ENCODE measurements around the gene BEST2.
A peak's percentile ranks its signal among the peaks of the same experiment; 100 is the strongest.
"Not testable (repeated sequence)": the region's sequence is repeated elsewhere in the genome, so short reads cannot be mapped to it uniquely, and the experiment has no call there.

Gene BEST2

DNA sequence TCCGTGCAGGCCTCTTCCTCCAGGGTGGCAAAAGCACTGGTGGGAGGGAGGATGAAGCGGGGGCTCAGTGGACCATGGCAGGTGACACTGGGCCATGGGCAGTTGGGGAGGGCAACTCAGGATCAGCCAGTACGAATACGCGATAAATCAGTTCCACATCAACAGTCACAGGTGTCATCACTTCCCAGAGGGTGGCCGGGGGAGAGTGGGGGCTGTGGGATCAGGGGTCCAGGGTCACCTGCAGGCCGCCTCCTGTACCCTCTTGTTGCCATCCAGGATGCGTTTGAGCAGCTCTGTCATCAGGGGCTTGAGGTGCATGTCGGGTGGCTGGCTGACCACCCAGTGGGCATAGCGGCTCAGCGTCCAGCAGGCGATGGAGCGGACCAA lies 45.3 kb upstream of the BEST2 start:
- H3K9ac ChIP-seq = no peak overlapping the region
- H3K4me3 ChIP-seq (IDR thresholded peaks at IDR 0.05; ENCODE audit: insufficient read depth, low read depth, low read length) = no peak overlapping the region
- H3K4me1 ChIP-seq (ENCODE audit: low read depth, poor library complexity, severe bottlenecking) = no peaks in the 10 kb centered on the region
- no peaks in the 10 kb centered on the region for H3K27me3 ChIP-seq (ENCODE audit: insufficient read depth, low read depth)
- no peak overlapping the region for H3K27ac ChIP-seq
- peaks cover 3% of the 10 kb centered on the region; the same call in 1 of the 2 replicates for H3K36me3 ChIP-seq (ENCODE audit: insufficient read depth)
- H4K20me1 ChIP-seq (ENCODE audit: insufficient read depth) = no peaks in the 10 kb centered on the region
- H3K79me2 ChIP-seq (ENCODE audit: insufficient read depth, low read depth) = no peaks in the 10 kb centered on the region
- H3K4me2 ChIP-seq = no peak overlapping the region
- H2AFZ ChIP-seq (ENCODE audit: low read depth) = no peak overlapping the region
- TF ChIP-seq, protein P1, sequence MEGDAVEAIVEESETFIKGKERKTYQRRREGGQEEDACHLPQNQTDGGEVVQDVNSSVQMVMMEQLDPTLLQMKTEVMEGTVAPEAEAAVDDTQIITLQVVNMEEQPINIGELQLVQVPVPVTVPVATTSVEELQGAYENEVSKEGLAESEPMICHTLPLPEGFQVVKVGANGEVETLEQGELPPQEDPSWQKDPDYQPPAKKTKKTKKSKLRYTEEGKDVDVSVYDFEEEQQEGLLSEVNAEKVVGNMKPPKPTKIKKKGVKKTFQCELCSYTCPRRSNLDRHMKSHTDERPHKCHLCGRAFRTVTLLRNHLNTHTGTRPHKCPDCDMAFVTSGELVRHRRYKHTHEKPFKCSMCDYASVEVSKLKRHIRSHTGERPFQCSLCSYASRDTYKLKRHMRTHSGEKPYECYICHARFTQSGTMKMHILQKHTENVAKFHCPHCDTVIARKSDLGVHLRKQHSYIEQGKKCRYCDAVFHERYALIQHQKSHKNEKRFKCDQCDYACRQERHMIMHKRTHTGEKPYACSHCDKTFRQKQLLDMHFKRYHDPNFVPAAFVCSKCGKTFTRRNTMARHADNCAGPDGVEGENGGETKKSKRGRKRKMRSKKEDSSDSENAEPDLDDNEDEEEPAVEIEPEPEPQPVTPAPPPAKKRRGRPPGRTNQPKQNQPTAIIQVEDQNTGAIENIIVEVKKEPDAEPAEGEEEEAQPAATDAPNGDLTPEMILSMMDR (conservative IDR thresholded peaks at IDR 0.05; ENCODE audit: low read depth, low read length) = no peak

DNA sequence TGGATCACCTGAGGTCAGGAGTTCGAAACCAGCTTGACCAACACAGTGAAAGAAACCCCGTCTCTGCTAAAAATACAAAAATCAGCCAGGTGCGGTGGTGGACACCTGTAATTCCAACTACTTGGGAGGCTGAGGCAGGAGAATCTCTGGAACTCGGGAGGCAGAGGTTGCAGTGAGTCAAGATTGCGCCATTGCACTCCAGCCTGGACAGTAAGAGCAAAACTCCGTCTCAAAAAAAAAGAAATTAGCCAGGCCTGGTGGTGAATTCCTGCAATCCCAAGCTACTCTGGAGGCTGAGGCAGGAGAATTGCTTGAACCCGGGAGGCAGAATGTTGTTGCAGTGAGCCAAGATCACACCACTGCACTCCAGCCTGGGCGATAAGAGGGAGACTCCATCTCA lies 43.0 kb upstream of the BEST2 start:
- Histone ChIP-seq H3K4me3 (IDR thresholded peaks at IDR 0.05; ENCODE audit: insufficient read depth, low read depth, low read length) (no peak overlapping the region), H3K36me3 (ENCODE audit: insufficient read depth) (peaks cover 5% of the 10 kb centered on the region; the same call in 1 of the 2 replicates), H4K20me1 (ENCODE audit: insufficient read depth) (no peaks in the 10 kb centered on the region), H2AFZ (ENCODE audit: low read depth) (no peak overlapping the region), H3K79me2 (ENCODE audit: insufficient read depth, low read depth) (no peaks in the 10 kb centered on the region), H3K4me2 (no peak overlapping the region), H3K9ac (no peak overlapping the region), H3K4me1 (ENCODE audit: low read depth, poor library complexity, severe bottlenecking) (no peaks in the 10 kb centered on the region), H3K27me3 (ENCODE audit: insufficient read depth, low read depth) (no peaks in the 10 kb centered on the region), H3K27ac (no peak overlapping the region)
- TF ChIP-seq, protein P1 (conservative IDR thresholded peaks at IDR 0.05; ENCODE audit: low read depth, low read length) = no peak

DNA sequence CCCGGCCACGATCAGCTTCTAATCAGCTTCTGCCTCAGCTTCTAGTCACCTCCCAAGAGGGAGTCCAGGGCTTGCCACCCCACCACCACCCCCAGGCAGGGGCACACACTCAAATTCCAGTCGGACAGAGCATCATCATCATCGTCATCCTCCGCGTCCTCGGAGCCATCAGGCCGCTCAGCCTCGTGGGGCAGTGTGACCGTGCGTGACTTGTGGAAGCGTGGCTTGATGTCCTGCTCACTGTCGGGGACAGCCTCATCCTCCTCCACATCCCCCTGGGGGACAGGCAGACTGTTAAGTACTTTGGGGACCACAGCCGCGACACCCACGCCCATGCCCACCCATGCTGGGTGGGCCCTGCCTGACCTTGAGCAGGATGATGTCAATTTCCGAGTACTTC lies 40.4 kb upstream of the BEST2 start:
- TF ChIP-seq, protein P1 (conservative IDR thresholded peaks at IDR 0.05; ENCODE audit: low read depth, low read length) = no peak
- H3K36me3 ChIP-seq (ENCODE audit: insufficient read depth) = peaks cover 10% of the 10 kb centered on the region; the same call in 1 of the 2 replicates
- no peaks in the 10 kb centered on the region for H3K79me2 ChIP-seq (ENCODE audit: insufficient read depth, low read depth)
- no peak overlapping the region for H2AFZ ChIP-seq (ENCODE audit: low read depth)
- H3K27ac ChIP-seq = no peak overlapping the region
- H3K9ac ChIP-seq = no peak overlapping the region
- no peaks in the 10 kb centered on the region for H4K20me1 ChIP-seq (ENCODE audit: insufficient read depth)
- no peaks in the 10 kb centered on the region for H3K4me1 ChIP-seq (ENCODE audit: low read depth, poor library complexity, severe bottlenecking)
- no peak overlapping the region for H3K4me2 ChIP-seq
- H3K27me3 ChIP-seq (ENCODE audit: insufficient read depth, low read depth) = no peaks in the 10 kb centered on the region
- H3K4me3 ChIP-seq (IDR thresholded peaks at IDR 0.05; ENCODE audit: insufficient read depth, low read depth, low read length) = no peak overlapping the region

DNA sequence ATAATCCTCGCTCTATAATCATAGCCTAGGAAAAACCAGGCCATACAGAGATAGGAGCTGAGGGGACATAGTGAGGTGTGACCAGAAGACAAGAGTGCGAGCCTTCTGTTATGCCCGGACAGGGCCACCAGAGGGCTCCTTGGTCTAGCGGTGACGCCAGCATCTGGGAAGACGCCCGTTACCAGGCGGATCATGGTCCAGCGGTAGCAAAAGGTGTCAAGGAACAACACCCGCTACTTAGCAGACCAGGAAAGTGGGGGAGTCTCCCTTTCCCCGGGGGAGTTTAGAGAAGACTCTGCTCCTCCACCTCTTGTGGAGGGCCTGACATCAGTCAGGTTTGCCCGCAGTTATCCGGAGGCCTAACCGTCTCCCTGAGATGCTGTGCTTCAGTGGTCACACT lies 39.5 kb upstream of the BEST2 start:
- H2AFZ ChIP-seq (ENCODE audit: low read depth); H3K27ac ChIP-seq; H3K4me1 ChIP-seq (ENCODE audit: low read depth, poor library complexity, severe bottlenecking); H3K27me3 ChIP-seq (ENCODE audit: insufficient read depth, low read depth); H3K4me2 ChIP-seq; H4K20me1 ChIP-seq (ENCODE audit: insufficient read depth); H3K4me3 ChIP-seq (IDR thresholded peaks at IDR 0.05; ENCODE audit: insufficient read depth, low read depth, low read length); H3K79me2 ChIP-seq (ENCODE audit: insufficient read depth, low read depth); H3K9ac ChIP-seq: not testable (repeated sequence)
- H3K36me3 ChIP-seq (ENCODE audit: insufficient read depth) = peaks cover 10% of the 10 kb centered on the region; the same call in 1 of the 2 replicates
- TF ChIP-seq, protein P1 (conservative IDR thresholded peaks at IDR 0.05; ENCODE audit: low read depth, low read length) = 0 out of 2 replicates have a peak, but pooled peaks have one; percentile 24

DNA sequence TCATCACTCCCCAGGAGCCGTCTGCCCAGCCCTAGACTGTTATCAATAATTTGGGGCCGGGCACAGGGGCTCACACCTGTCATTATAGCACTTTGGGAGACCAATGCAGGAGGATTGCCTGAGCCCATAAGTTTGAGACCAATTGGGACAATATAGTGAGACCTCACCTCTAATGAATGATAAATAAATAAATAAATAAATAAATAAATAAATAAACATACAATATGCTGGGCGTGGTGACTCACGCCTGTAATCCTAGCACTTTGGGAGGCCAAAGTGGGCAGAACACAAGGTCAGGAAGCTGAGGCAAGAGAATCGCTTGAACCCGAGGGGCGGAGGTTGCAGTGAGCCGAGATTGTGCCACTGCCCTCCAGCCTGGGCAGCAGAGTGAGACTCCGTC lies 38.3 kb upstream of the BEST2 start:
- peaks cover 11% of the 10 kb centered on the region; the same call in 1 of the 2 replicates for H3K79me2 ChIP-seq (ENCODE audit: insufficient read depth, low read depth)
- not testable (repeated sequence) for H3K27me3 ChIP-seq (ENCODE audit: insufficient read depth, low read depth); H3K4me3 ChIP-seq (IDR thresholded peaks at IDR 0.05; ENCODE audit: insufficient read depth, low read depth, low read length); H3K9ac ChIP-seq; H2AFZ ChIP-seq (ENCODE audit: low read depth); H3K27ac ChIP-seq; H3K4me2 ChIP-seq; H4K20me1 ChIP-seq (ENCODE audit: insufficient read depth)
- peaks cover 12% of the 10 kb centered on the region; the same call in 1 of the 2 replicates for H3K36me3 ChIP-seq (ENCODE audit: insufficient read depth)
- peaks cover 15% of the 10 kb centered on the region for H3K4me1 ChIP-seq (ENCODE audit: low read depth, poor library complexity, severe bottlenecking)
